B cell (primary cell): Measurements from ENCODE around the gene MRGPRG.

Experiments used
- CTCF ChIP-seq: fragments of 200-600 bp; IDR thresholded peaks from one replicate; pipeline ENCODE4 v1.8.0; 2022; ENCODE audit warnings: antibody characterized with exemption, mild to moderate bottlenecking
- EZH2 ChIP-seq: IDR thresholded peaks from 2 replicates; pipeline ENCODE4 v1.6.1; 2012; ENCODE audit warnings: borderline replicate concordance, low read depth, mild to moderate bottlenecking, moderate library complexity, low read length; ENCODE audit not compliant: insufficient read depth, poor library complexity, severe bottlenecking

GRCh38 chr11:3202759-3203158 lies 15.9 kb downstream of the MRGPRG start:
- TF ChIP-seq CTCF = no peak
- TF ChIP-seq EZH2 = no peak
